ENCODE data around the gene MYO5B. TPM values are rescaled to one million over a fixed set of nuclear protein-coding genes. Genes with fewer than 3 reads are reported as not detected.

Gene MYO5B
- total RNA-seq, 4 donors from 2014 or later = 105 to 213 (median 183) TPM

DNA sequence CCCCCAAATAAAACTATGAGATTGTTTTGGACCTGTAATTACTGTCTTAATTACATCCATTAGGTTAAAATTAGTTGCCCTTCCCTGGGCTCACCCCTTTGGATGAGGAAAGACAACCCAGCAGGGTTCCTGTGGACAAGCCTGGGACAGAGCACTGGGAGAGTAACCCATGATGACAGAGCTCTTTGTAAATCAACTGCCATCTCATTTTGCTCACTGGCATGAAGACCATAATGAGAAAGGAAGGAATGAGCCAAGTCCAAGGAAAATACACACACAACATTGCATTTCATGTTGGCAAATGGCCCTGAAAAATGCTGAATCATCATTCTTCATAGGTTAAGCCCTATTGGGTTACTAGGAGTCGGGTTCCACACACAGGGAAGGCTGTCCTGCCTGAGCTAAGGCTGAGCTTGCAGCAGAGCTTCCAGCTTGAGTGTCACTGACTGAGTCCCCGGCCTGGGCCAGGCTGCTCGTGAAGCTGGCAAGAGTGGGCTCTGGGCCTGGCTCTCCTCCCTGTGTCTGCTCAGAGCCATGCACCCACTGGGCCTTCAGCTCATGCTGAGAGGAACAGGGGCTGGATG lies 287.5 kb downstream of the MYO5B start:
- Histone ChIP-seq H3K36me3 (peaks cover 0 to 30% (median 0%) of the 10 kb centered on the region in 3 donors), H3K27me3 (no peaks in the 10 kb centered on the region), H3K9me3 (no peaks in the 10 kb centered on the region), H3K4me1 (no peaks in the 10 kb centered on the region), H3K27ac (no peak overlapping the region), H3K4me3 (no peak overlapping the region)
- DNase-seq = no peak
- TF ChIP-seq, protein P1, sequence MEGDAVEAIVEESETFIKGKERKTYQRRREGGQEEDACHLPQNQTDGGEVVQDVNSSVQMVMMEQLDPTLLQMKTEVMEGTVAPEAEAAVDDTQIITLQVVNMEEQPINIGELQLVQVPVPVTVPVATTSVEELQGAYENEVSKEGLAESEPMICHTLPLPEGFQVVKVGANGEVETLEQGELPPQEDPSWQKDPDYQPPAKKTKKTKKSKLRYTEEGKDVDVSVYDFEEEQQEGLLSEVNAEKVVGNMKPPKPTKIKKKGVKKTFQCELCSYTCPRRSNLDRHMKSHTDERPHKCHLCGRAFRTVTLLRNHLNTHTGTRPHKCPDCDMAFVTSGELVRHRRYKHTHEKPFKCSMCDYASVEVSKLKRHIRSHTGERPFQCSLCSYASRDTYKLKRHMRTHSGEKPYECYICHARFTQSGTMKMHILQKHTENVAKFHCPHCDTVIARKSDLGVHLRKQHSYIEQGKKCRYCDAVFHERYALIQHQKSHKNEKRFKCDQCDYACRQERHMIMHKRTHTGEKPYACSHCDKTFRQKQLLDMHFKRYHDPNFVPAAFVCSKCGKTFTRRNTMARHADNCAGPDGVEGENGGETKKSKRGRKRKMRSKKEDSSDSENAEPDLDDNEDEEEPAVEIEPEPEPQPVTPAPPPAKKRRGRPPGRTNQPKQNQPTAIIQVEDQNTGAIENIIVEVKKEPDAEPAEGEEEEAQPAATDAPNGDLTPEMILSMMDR (IDR thresholded peaks at IDR 0.05) = no peak
- no peak for TF ChIP-seq POLR2A (IDR thresholded peaks at IDR 0.05)

DNA sequence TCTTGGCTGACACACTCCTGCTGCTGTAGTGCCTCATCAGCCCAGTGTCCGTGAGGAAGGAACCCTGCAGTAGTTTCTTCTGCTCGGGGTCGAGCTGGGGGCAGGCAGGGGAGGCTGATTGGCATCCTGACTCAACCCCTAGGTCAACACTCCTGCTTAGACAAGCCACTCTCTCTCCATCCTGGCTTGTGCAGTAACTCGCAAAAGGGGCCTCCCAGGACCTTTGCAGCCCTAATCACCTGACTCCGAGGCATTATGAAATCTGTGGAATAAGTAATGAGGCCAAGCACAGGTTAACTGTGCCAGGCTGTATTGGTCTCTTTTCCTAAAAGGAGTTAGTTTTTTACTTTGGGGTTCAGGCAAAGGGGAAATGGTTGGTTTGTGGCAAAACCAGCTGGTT lies 289.2 kb downstream of the MYO5B start:
- DNase-seq = no peak
- Histone ChIP-seq H3K4me3 (no peak overlapping the region), H3K27ac (no peak overlapping the region), H3K36me3 (peaks cover 0 to 33% (median 0%) of the 10 kb centered on the region in 3 donors), H3K27me3 (no peaks in the 10 kb centered on the region), H3K4me1 (no peaks in the 10 kb centered on the region), H3K9me3 (no peaks in the 10 kb centered on the region)
- TF ChIP-seq, protein P1 (IDR thresholded peaks at IDR 0.05) = no peak
- no peak for TF ChIP-seq POLR2A (IDR thresholded peaks at IDR 0.05)

DNA sequence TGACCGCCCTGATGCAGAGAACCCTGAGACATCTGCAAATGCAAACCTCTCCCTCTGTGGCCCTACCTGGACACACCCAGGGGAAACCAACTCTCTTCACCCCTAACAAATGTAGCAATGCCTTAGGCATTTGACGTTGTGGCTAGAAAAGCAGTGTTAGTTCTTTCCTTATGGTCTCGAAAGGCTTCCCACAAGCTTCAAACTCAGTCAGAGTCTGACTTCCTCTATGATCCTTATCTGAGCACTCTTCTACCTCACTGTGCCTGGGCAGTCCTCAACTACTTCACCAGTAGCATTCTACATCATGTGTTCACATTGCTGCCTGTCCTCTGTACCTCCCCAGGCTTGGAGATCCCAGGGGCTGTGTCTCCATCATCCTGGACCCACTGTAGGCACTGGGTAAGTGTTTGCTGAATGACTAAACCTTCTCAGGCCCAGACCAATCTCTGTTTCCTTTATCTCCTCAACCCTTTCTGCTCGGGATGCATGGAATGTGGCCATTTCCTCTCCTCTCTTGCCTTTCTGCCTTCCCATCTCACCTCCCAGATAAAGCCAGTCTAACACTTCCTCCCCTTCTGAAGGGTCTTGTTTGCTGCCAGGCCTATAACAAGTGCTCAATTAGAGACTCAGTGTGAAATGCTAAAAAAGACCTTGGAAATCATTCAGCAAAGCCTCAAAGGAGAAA lies 289.9 kb downstream of the MYO5B start:
- Histone ChIP-seq H3K36me3 (peaks cover 0 to 37% (median 0%) of the 10 kb centered on the region in 3 donors), H3K4me3 (no peak overlapping the region), H3K27me3 (no peaks in the 10 kb centered on the region), H3K9me3 (no peaks in the 10 kb centered on the region), H3K27ac (no peak overlapping the region), H3K4me1 (no peaks in the 10 kb centered on the region)
- DNase-seq = no peak
- TF ChIP-seq, protein P1 (IDR thresholded peaks at IDR 0.05) = no peak
- no peak for TF ChIP-seq POLR2A (IDR thresholded peaks at IDR 0.05)

DNA sequence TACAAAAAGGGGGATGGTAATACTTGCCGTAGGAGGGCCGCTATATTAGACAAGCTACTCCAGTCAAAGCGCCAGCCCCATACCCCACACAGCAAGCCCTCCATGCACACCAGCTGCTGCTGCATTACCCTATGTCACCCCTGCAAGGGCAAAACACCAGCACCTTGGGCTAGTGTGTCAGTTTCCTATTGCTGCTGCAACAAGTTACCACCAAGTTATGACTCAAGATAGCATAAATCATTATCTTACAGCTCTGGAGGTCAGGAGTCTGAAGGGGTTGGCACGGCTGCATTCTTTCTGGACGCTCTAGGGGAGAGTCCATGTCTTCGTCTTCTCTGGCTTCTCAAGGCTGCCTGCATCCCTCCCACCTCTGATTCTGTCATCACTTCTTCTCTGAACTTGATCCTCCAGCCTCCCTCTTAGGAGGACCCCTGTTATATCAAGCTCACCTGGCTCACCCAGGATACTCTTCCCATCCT lies 293.0 kb downstream of the MYO5B start:
- H3K27me3 ChIP-seq = no peaks in the 10 kb centered on the region
- TF ChIP-seq, protein P1 (IDR thresholded peaks at IDR 0.05) = no peak
- TF ChIP-seq POLR2A (IDR thresholded peaks at IDR 0.05) = no peak
- no peak overlapping the region for H3K4me3 ChIP-seq
- no peaks in the 10 kb centered on the region for H3K4me1 ChIP-seq
- H3K36me3 ChIP-seq = peaks cover 0 to 37% (median 0%) of the 10 kb centered on the region in 3 donors
- H3K9me3 ChIP-seq = no peaks in the 10 kb centered on the region
- no peak overlapping the region for H3K27ac ChIP-seq
- no peak for DNase-seq

DNA sequence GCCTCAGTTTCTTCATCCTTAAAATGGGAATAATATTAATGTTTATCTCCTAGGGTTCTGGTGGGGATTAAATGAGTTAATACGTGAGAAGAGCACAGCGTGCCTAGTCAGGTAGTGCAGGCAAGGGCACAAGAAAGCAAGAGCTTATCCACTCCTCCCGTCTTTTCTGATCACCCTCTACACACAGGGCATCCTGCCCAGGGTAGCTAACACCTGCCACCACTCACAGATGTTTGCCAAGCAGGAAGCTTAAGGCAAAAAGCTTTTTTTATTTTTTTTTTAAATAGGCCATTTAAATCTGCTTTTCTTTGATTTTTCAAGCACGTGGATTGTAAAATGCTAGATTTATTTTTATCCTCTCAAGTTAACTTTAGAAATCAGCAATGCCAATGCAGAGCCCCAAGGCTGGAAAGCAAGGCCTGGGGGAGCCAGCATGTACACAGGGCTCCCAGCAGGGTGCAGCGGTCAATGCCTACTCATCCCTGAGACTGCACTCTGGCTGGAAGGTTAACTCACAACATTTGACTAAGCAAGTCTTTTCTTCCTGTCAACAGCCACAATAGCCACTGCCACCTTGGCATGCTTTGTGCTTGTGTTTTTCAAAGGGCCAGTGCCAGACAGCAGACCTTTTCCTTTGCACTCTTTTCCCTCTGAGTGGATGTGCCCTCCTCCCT lies 295.2 kb downstream of the MYO5B start:
- no peak overlapping the region for H3K4me3 ChIP-seq
- no peaks in the 10 kb centered on the region for H3K4me1 ChIP-seq
- H3K27ac ChIP-seq = no peak overlapping the region
- peaks cover 0 to 34% (median 0%) of the 10 kb centered on the region in 3 donors for H3K36me3 ChIP-seq
- no peak for DNase-seq
- no peaks in the 10 kb centered on the region for H3K27me3 ChIP-seq
- H3K9me3 ChIP-seq = no peaks in the 10 kb centered on the region
- TF ChIP-seq, protein P1 (IDR thresholded peaks at IDR 0.05) = peak in 1 of 6 experiments; percentile 21
- TF ChIP-seq POLR2A (IDR thresholded peaks at IDR 0.05) = no peak

Data from Peyer's patch (tissue), 4 donors.